Brain microvascular endothelial cell (primary cell): ENCODE data around the gene ARHGEF4.

Experiments used
- DNase-seq: peaks from one replicate; pipeline ENCODE4 v3.0.0-alpha.2; 2020
- H3K27ac ChIP-seq: fragments of 250-450 bp; sonication (Bioruptor Pico); 2 replicates; pipeline ENCODE4 v1.5.1; 2020; ENCODE audit warnings: mild to moderate bottlenecking, moderate library complexity
- H3K27me3 ChIP-seq: fragments of 250-450 bp; sonication (Bioruptor Pico); replicated peaks from 2 replicates; pipeline ENCODE4 v1.5.1; 2020; ENCODE audit warnings: mild to moderate bottlenecking
- H3K36me3 ChIP-seq: fragments of 250-450 bp; sonication (Bioruptor Pico); replicated peaks from 2 replicates; pipeline ENCODE4 v1.5.1; 2020; ENCODE audit warnings: mild to moderate bottlenecking
- H3K4me3 ChIP-seq: 2 replicates; pipeline ENCODE4 v1.5.1; 2011; ENCODE audit warnings: low read depth, mild to moderate bottlenecking, control low read depth, low read length, moderate library complexity
- in situ Hi-C: cut with HindIII; loops from 2 replicates; pipeline ENCODE4 v1.10.0; 2017; ENCODE audit warnings: low sequenced_read_pairs, low pct_ligation_motif_present
- TF ChIP-seq, protein P1 (sequence below): IDR thresholded peaks from 2 replicates; pipeline ENCODE4 v1.5.1; 2011; ENCODE audit warnings: low read depth, mild to moderate bottlenecking, moderate library complexity, low read length, control low read depth, inconsistent platforms; ENCODE audit errors: missing control alignments

Gene ARHGEF4

DNA sequence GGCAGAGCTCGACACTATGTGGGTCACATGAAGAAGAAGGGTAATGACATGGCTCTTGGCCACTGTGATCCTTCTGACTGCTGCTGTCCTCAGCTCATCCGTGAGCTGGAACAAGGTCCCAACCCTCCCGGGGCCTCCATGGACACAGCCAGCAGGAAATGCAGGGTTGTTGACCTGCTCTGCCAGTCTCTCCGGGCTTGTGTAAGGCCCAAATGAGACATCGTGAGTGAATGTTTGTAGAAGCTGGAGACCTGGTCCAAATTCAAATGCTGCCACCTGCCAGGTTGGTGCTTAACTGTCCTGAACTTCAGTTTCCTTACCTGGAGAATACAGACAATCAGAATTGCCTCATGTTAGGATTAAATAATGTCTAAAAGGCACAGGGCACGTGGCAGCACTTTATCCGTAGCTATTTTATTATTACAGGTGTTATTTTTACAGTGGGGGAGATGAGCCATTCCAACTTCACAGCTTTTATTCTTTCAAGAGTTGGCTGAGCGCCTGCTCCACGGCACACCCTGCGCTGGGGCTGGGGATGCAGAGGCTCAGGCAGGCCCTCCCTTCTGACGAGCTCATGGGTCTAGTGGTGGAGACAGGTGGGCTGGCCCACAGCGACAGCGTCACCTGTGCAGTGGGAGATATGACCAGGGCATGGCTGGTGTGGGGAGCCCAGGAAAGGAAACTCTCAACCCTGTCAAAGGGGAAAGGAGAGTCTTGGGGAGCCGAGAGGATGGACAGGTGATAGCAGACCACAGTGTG lies 15.1 kb downstream of the ARHGEF4 start:
- Histone ChIP-seq H3K36me3 (no peaks in the 10 kb centered on the region), H3K27me3 (no peaks in the 10 kb centered on the region), H3K27ac (no peak overlapping the region), H3K4me3 (no peak overlapping the region)
- in situ Hi-C loops, result no loop called here
- no peak for DNase-seq
- TF ChIP-seq, protein P1, sequence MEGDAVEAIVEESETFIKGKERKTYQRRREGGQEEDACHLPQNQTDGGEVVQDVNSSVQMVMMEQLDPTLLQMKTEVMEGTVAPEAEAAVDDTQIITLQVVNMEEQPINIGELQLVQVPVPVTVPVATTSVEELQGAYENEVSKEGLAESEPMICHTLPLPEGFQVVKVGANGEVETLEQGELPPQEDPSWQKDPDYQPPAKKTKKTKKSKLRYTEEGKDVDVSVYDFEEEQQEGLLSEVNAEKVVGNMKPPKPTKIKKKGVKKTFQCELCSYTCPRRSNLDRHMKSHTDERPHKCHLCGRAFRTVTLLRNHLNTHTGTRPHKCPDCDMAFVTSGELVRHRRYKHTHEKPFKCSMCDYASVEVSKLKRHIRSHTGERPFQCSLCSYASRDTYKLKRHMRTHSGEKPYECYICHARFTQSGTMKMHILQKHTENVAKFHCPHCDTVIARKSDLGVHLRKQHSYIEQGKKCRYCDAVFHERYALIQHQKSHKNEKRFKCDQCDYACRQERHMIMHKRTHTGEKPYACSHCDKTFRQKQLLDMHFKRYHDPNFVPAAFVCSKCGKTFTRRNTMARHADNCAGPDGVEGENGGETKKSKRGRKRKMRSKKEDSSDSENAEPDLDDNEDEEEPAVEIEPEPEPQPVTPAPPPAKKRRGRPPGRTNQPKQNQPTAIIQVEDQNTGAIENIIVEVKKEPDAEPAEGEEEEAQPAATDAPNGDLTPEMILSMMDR, result no peak

DNA sequence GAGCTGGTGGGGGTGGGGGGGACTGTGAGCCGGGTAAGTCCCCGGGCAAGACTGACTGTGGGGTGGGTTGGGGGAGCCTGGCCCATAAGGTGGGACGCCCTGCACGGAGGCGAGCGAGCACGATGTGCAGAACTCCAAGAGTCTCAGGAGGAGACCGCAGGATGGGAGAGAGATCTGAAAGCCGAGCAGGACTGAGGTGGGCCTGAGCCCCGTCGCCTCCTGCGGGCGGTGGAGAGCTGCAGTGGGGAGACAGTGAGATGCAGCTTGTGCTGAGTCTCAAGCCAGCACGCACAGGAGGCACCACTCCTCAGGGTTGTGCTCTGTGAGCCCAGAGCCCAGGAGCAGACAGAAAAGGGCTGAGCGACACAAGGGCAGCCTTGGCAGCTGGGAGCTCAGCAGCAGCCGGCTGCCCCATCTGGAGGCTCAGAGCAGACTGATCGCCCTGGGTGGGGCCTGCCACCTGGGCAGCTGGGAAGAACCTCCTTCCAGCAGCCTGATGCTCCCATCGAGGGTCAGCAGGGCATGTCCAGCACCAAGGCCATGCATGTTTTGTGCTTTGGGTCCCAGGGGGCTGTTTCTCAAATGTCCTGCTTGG lies 15.9 kb downstream of the ARHGEF4 start:
- in situ Hi-C loops, result no loop called here
- TF ChIP-seq, protein P1, result no peak
- no peak for DNase-seq
- Histone ChIP-seq H3K36me3 (no peaks in the 10 kb centered on the region), H3K27me3 (no peaks in the 10 kb centered on the region), H3K4me3 (no peak overlapping the region), H3K27ac (no peak overlapping the region)

DNA sequence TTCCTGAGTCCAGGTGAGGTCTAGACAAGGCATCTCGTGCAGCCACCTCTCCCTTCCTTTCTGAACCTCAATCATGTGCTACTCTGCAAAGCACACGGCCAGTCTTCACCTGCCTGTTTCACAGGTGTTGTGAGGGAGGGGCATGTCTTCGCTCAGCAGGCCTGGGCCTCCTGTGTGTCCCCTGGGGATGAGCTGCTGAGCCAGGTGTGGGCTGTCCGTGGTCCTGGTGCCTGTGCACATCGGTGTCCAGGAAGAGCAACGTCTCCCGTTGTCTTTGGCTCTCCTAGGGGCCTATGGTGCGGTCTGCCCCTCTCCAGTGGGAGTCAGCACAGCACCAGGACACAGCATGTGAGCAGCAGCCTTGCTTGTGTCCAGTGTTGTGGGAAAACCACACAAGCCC lies 16.7 kb downstream of the ARHGEF4 start:
- Histone ChIP-seq H3K4me3 (no peak overlapping the region), H3K27ac (no peak overlapping the region), H3K36me3 (no peaks in the 10 kb centered on the region), H3K27me3 (no peaks in the 10 kb centered on the region)
- TF ChIP-seq, protein P1, result no peak
- DNase-seq, result no peak
- in situ Hi-C loops, result no loop called here

DNA sequence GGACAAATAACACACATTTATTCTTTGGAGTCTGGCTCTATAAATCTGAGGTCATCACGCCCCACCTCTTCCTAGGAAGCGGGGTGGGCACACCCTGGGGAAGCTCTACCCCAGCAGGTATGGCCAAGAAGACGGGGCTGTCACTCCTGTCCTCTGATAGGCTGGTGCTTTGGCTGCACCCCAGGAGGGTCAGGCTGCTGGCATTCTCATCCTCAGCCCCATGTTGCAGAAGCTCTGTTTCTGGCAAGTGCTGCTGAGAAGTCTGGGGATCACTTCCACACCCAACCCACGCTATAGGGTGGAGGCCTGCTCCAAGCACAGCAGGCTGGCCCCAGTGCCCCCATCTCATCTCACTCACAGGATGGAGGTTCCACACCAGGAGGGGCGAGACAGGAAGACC lies 17.6 kb downstream of the ARHGEF4 start:
- Histone ChIP-seq H3K27ac (no peak overlapping the region), H3K27me3 (no peaks in the 10 kb centered on the region), H3K36me3 (no peaks in the 10 kb centered on the region), H3K4me3 (no peak overlapping the region)
- TF ChIP-seq, protein P1, result no peak
- DNase-seq, result no peak
- in situ Hi-C loops, result no loop called here

DNA sequence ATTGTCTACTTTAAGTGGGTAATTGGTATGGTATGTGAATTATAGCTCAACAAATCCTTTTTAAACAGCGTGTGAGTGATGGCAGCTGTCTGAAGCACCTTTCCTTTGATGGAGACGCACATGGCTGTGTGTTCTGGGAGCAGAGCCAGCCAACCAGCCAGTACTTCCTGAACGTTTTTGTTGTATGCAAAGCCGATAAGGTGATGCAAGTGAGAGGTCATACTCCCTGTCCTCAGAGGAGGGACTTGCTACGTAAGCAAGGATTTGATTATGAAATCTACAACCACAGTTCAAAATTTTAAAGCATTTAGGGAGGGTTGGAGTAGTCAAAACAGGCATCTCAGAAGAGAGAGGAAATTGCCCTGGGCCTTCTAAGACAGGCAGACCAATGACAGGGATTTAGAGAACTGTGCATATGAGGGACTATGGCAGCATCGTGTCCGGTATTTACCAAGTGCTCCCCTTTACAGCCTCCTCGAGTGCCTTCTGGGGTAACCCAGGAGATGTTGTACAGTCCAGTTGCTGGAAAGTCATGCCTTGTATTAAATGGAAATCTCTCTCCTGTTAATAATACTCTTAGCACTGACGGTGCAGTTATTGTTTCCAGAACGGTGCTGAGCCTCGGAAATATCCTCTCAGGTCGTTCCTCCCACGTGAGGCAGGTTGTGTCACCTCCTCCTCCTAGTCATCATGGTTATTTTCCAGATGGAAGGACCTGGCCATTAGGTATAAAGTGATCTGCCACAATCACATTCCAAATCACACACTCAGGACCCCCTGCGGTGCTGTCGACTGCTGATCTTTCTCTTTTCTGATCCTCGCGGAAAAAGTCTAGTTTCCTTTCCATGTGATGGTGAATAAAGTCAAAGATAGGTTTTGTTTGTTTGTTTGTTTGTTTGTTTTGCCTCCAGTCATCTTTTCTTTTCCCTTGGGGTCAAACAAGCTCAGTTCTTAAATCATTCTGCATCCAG lies 28.4 kb downstream of the ARHGEF4 start:
- Histone ChIP-seq H3K27me3 (no peaks in the 10 kb centered on the region), H3K27ac (no peak overlapping the region), H3K4me3 (no peak overlapping the region), H3K36me3 (no peaks in the 10 kb centered on the region)
- in situ Hi-C loops, result no loop called here
- peak; percentile 28 for DNase-seq
- TF ChIP-seq, protein P1, result no peak
